ENCODE measurements around the gene LY86.

Gene LY86

DNA sequence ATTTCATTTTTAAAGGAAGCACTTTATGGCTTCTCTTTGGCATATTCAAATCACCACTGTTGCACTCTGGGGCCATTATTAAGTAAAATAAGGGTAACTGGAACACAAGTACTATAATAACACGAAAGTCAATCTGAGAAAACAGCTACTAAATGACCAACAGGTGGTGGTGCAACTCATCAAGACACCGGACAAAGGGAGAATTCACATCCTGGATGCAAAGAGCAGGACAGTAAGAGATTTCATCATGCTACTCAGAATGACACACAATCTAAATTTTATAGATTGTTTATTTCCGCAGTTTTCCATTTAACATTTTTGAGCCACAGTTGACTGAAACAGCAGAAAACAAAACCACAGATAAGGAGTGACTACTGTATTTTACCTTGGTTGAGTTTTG, 27.6 kb upstream of the LY86 start:
- TF ChIP-seq CTCF (IDR thresholded peaks at IDR 0.05; ENCODE audit: low read depth, low read length), result no peak
- DNase-seq (ENCODE audit: low read depth in 2 of 2), result no peak
- H3K4me3 ChIP-seq (replicated peaks in 1 of 2; ENCODE audit: low read depth in 2 of 2, low read length in 2 of 2), result no peak overlapping the region

GRCh38 chr6:6564154-6564553, 24.4 kb upstream of the LY86 start:
- no peak overlapping the region for H3K4me3 ChIP-seq (replicated peaks in 1 of 2; ENCODE audit: low read depth in 2 of 2, low read length in 2 of 2)
- no peak for TF ChIP-seq CTCF (IDR thresholded peaks at IDR 0.05; ENCODE audit: low read depth, low read length)
- DNase-seq (ENCODE audit: low read depth in 2 of 2), result no peak

GRCh38 chr6:6565069-6565468, 23.5 kb upstream of the LY86 start:
- no peak for DNase-seq (ENCODE audit: low read depth in 2 of 2)
- no peak for TF ChIP-seq CTCF (IDR thresholded peaks at IDR 0.05; ENCODE audit: low read depth, low read length)

DNA sequence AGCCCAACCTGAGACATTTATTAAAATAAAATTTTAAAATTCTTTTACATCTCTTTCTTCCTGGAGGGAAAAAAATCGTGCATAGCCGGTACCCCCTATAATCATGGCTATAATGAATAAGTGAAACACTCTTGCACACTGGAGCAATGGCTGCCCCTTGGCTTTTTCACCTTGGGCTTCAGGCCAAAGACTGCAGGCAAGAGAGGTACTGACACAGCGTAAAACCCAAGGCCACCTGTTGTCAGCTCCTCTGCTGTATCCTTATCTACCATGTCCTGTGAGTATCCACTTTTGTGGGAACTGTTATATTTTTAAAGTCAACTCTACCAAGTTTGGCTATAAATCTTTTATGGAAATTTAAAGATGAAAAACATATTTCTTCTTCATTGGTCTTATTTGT, 23.0 kb upstream of the LY86 start:
- TF ChIP-seq CTCF (IDR thresholded peaks at IDR 0.05; ENCODE audit: low read depth, low read length), result no peak
- no peak for DNase-seq (ENCODE audit: low read depth in 2 of 2)
- no peak overlapping the region for H3K4me3 ChIP-seq (replicated peaks in 1 of 2; ENCODE audit: low read depth in 2 of 2, low read length in 2 of 2)

More at GRCh38 chr6:6565069-6565468, 23.5 kb upstream of the LY86 start:
- no peak overlapping the region for H3K4me3 ChIP-seq (replicated peaks in 1 of 2; ENCODE audit: low read depth in 2 of 2, low read length in 2 of 2)

GRCh38 chr6:6566766-6567165, 21.8 kb upstream of the LY86 start:
- TF ChIP-seq CTCF (IDR thresholded peaks at IDR 0.05; ENCODE audit: low read depth, low read length), result no peak
- H3K4me3 ChIP-seq (replicated peaks in 1 of 2; ENCODE audit: low read depth in 2 of 2, low read length in 2 of 2), result no peak overlapping the region
- DNase-seq (ENCODE audit: low read depth in 2 of 2), result no peak

DNA sequence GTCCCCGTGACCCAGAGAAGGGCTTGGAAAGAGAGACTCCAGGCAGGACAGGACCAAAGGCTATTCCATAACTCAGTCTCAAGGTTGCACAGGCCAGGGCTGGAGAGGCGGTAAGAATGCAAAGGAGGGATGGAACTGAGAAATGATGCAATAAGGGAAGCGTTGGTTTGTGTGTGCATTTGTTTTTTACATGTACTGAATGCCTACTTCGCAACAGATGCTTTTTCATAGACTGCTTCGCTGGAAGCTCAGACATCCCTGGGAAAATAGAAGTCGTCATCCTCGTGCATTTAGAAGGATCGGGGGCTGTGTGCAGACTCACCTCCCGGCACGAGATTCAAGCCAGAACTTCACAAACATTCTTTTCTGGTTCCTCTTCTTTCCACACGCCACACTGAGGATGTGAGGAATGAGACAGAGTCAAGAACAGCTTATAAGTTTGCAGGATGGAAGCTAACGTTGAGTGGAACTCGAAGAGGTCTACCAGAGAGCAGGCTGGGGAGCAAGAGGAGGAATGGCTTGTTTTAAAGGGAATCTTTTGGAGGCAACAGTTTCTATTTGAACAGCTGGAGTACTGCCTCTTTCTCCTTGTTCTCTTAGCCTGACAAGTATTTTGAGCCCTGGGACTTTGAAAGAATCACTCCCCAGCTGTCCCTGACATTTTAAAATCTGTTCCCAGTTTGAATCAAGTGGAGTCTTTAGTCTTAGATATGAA, 19.3 kb upstream of the LY86 start:
- no peak overlapping the region for H3K4me3 ChIP-seq (replicated peaks in 1 of 2; ENCODE audit: low read depth in 2 of 2, low read length in 2 of 2)
- DNase-seq (ENCODE audit: low read depth in 2 of 2), result no peak
- TF ChIP-seq CTCF (IDR thresholded peaks at IDR 0.05; ENCODE audit: low read depth, low read length), result no peak

DNA sequence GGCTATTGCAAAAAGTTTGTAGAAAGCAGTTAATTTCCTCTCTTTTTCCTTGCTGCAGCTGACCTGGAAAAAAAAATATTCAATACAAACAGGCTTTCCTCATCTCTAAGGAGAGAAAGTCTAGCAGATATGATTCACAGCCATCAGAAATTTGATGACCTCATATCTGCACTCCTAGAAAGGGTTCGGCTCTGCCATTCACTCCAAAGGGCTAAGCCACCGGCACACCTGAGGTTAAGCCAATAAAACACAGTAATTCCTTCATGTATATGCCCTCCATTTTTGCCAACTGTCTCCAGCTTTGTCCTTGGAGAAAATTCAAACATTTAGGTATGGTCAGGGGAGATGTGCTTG, 18.7 kb upstream of the LY86 start:
- DNase-seq (ENCODE audit: low read depth in 2 of 2), result no peak
- no peak for TF ChIP-seq CTCF (IDR thresholded peaks at IDR 0.05; ENCODE audit: low read depth, low read length)
- no peak overlapping the region for H3K4me3 ChIP-seq (replicated peaks in 1 of 2; ENCODE audit: low read depth in 2 of 2, low read length in 2 of 2)

All from cardiac fibroblast (primary cell).